HEK293T (cell line): ENCODE results near the gene SPTBN5.

ENCODE experiments used
- BHLHE40 ChIP-seq: fragments of 450-650 bp; IDR thresholded peaks from 2 replicates; pipeline ENCODE4 v1.6.1; 2016; ENCODE audit warnings: mild to moderate bottlenecking, moderate library complexity, borderline replicate concordance
- ELF4 ChIP-seq: fragments of 450-650 bp; IDR thresholded peaks from 2 replicates; pipeline ENCODE4 v1.6.1; 2017; ENCODE audit warnings: antibody characterized with exemption
- FOXK2 ChIP-seq: fragments of 450-650 bp; IDR thresholded peaks from 2 replicates; pipeline ENCODE4 v1.6.1; 2016; ENCODE audit warnings: mild to moderate bottlenecking
- PKNOX1 ChIP-seq: fragments of 450-650 bp; IDR thresholded peaks from 2 replicates; pipeline ENCODE4 v1.6.1; 2016
- SP1 ChIP-seq: fragments of 450-650 bp; IDR thresholded peaks from 2 replicates; pipeline ENCODE4 v1.6.1; 2017
- TARDBP ChIP-seq: fragments of 450-650 bp; IDR thresholded peaks from 2 replicates; pipeline ENCODE4 v1.6.1; 2016

GRCh38 chr15:41809526-41810220 lies 84.2 kb downstream of the SPTBN5 start:
- TF ChIP-seq ELF4, result no peak
- no peak for TF ChIP-seq FOXK2
- no peak for TF ChIP-seq SP1
- no peak for TF ChIP-seq BHLHE40
- no peak for TF ChIP-seq TARDBP
- no peak for TF ChIP-seq PKNOX1
